ENCODE data around the gene HDAC4. TPM values are rescaled to one million over a fixed set of nuclear protein-coding genes. Genes with fewer than 3 reads are reported as not detected.
"Not testable (repeated sequence)": the region's sequence is repeated elsewhere in the genome, so short reads cannot be mapped to it uniquely, and the experiment has no call there.

The HDAC4 gene
- total and polyA plus RNA-seq, 5 donors, result 7.8 to 29.1 (median 22.5) TPM

- Histone ChIP-seq H3K9me3 (ENCODE audit: control insufficient read depth, low read length) (no peaks in the 10 kb centered on the region), H3K4me1 (ENCODE audit: control insufficient read depth, insufficient read depth, low read length) (peaks cover 18% of the 10 kb centered on the region), H3K27me3 (ENCODE audit: control insufficient read depth, insufficient read depth) (no peaks in the 10 kb centered on the region), H3K4me3 (ENCODE audit: low read length) (no peak overlapping the region), H3K27ac (ENCODE audit: low read length) (no peak overlapping the region)
- 63% methylated on average over 5 of the region's 5 CpGs for WGBS
- DNase-seq (peak in 2 of 3 donors; percentile 3 to 47), ATAC-seq (no peak)
- intact Hi-C loops (cut with DNase I), result no loop called here
Measured at GRCh38 chr2:239287461-239287860, 113.4 kb downstream of the HDAC4 start.

- Histone ChIP-seq H3K4me1 (ENCODE audit: control insufficient read depth, insufficient read depth, low read length) (peaks cover 18% of the 10 kb centered on the region), H3K4me3 (ENCODE audit: low read length) (no peak overlapping the region), H3K9me3 (ENCODE audit: control insufficient read depth, low read length) (no peaks in the 10 kb centered on the region), H3K27me3 (ENCODE audit: control insufficient read depth, insufficient read depth) (no peaks in the 10 kb centered on the region), H3K27ac (ENCODE audit: low read length) (no peak overlapping the region)
- ATAC-seq (peak in 1 of 2 donors; percentile 43), DNase-seq (peak in 2 of 3 donors; percentile 34 to 40)
- 71% methylated on average over 10 of the region's 10 CpGs for WGBS
- intact Hi-C loops (cut with DNase I), result no loop called here
Measured at GRCh38 chr2:239286901-239287300, 113.9 kb downstream of the HDAC4 start.

GRCh38 chr2:239285932-239286230 is 114.9 kb downstream of the HDAC4 start:
- Histone ChIP-seq H3K4me3 (ENCODE audit: low read length) (no peak overlapping the region), H3K27ac (ENCODE audit: low read length) (no peak overlapping the region), H3K4me1 (ENCODE audit: control insufficient read depth, insufficient read depth, low read length) (peaks cover 18% of the 10 kb centered on the region), H3K27me3 (ENCODE audit: control insufficient read depth, insufficient read depth) (no peaks in the 10 kb centered on the region), H3K9me3 (ENCODE audit: control insufficient read depth, low read length) (no peaks in the 10 kb centered on the region)
- WGBS, result 86% methylated on average over 3 of the region's 3 CpGs
- intact Hi-C loops (cut with DNase I), result no loop called here
- ATAC-seq, result no peak
- no peak for DNase-seq

GRCh38 chr2:239285071-239285931 is 115.5 kb downstream of the HDAC4 start:
- Histone ChIP-seq H3K4me3 (ENCODE audit: low read length) (no peak overlapping the region), H3K27ac (ENCODE audit: low read length) (no peak overlapping the region), H3K4me1 (ENCODE audit: control insufficient read depth, insufficient read depth, low read length) (peaks cover 16% of the 10 kb centered on the region), H3K27me3 (ENCODE audit: control insufficient read depth, insufficient read depth) (no peaks in the 10 kb centered on the region), H3K9me3 (ENCODE audit: control insufficient read depth, low read length) (no peaks in the 10 kb centered on the region)
- intact Hi-C loops (cut with DNase I), result no loop called here
- 44% methylated on average over 26 of the region's 26 CpGs for WGBS
- DNase-seq (peak in 2 of 3 donors; percentile 12 to 61), ATAC-seq (peak in 1 of 2 donors; percentile 39)

GRCh38 chr2:239283961-239284795 is 116.6 kb downstream of the HDAC4 start:
- H3K4me1 ChIP-seq (ENCODE audit: control insufficient read depth, insufficient read depth, low read length), result peaks cover 13% of the 10 kb centered on the region
- DNase-seq, result peak in 2 of 3 donors; percentile 20 to 62
- no peaks in the 10 kb centered on the region for H3K9me3 ChIP-seq (ENCODE audit: control insufficient read depth, low read length)
- intact Hi-C loops (cut with DNase I), result no loop called here
- no peak overlapping the region for H3K27ac ChIP-seq (ENCODE audit: low read length)
- no peaks in the 10 kb centered on the region for H3K27me3 ChIP-seq (ENCODE audit: control insufficient read depth, insufficient read depth)
- 91% methylated on average over 31 of the region's 31 CpGs for WGBS
- peak in 1 of 2 donors; percentile 32 for ATAC-seq
- H3K4me3 ChIP-seq (ENCODE audit: low read length), result no peak overlapping the region

GRCh38 chr2:239283288-239283945 is 117.4 kb downstream of the HDAC4 start:
- ATAC-seq (no peak), DNase-seq (peak in 2 of 3 donors; percentile 12 to 48)
- no peaks in the 10 kb centered on the region for H3K27me3 ChIP-seq (ENCODE audit: control insufficient read depth, insufficient read depth)
- no peak overlapping the region for H3K27ac ChIP-seq (ENCODE audit: low read length)
- H3K4me1 ChIP-seq (ENCODE audit: control insufficient read depth, insufficient read depth, low read length), result peaks cover 13% of the 10 kb centered on the region
- no peaks in the 10 kb centered on the region for H3K9me3 ChIP-seq (ENCODE audit: control insufficient read depth, low read length)
- intact Hi-C loops (cut with DNase I), result no loop called here
- WGBS, result 96% methylated on average over 29 of the region's 29 CpGs
- no peak overlapping the region for H3K4me3 ChIP-seq (ENCODE audit: low read length)

GRCh38 chr2:239282448-239283287 is 118.2 kb downstream of the HDAC4 start:
- intact Hi-C loops (cut with DNase I), result no loop called here
- H3K9me3 ChIP-seq (ENCODE audit: control insufficient read depth, low read length), result no peaks in the 10 kb centered on the region
- ATAC-seq (no peak), DNase-seq (peak in 1 of 3 donors; percentile 5)
- H3K27ac ChIP-seq (ENCODE audit: low read length), result no peak overlapping the region
- peaks cover 13% of the 10 kb centered on the region for H3K4me1 ChIP-seq (ENCODE audit: control insufficient read depth, insufficient read depth, low read length)
- 98% methylated on average over 9 of the region's 9 CpGs for WGBS
- no peak overlapping the region for H3K4me3 ChIP-seq (ENCODE audit: low read length)
- no peaks in the 10 kb centered on the region for H3K27me3 ChIP-seq (ENCODE audit: control insufficient read depth, insufficient read depth)

GRCh38 chr2:239280296-239281017 is 120.4 kb downstream of the HDAC4 start:
- DNase-seq, result peak in 2 of 3 donors; percentile 40 to 52
- WGBS, result 76% methylated on average over 14 of the region's 14 CpGs
- H3K4me1 ChIP-seq (ENCODE audit: control insufficient read depth, insufficient read depth, low read length), result peaks cover 13% of the 10 kb centered on the region
- H3K4me3 ChIP-seq (ENCODE audit: low read length); H3K27ac ChIP-seq (ENCODE audit: low read length); intact Hi-C loops (cut with DNase I); ATAC-seq; H3K9me3 ChIP-seq (ENCODE audit: control insufficient read depth, low read length); H3K27me3 ChIP-seq (ENCODE audit: control insufficient read depth, insufficient read depth): not testable (repeated sequence)

GRCh38 chr2:239279508-239280295 is 121.1 kb downstream of the HDAC4 start:
- Histone ChIP-seq H3K27me3 (ENCODE audit: control insufficient read depth, insufficient read depth) (no peaks in the 10 kb centered on the region), H3K4me1 (ENCODE audit: control insufficient read depth, insufficient read depth, low read length) (peaks cover 10% of the 10 kb centered on the region), H3K27ac (ENCODE audit: low read length) (no peak overlapping the region), H3K4me3 (ENCODE audit: low read length) (no peak overlapping the region), H3K9me3 (ENCODE audit: control insufficient read depth, low read length) (no peaks in the 10 kb centered on the region)
- WGBS, result 85% methylated on average over 20 of the region's 20 CpGs
- no peak for ATAC-seq
- peak in 2 of 3 donors; percentile 18 to 29 for DNase-seq
- intact Hi-C loops (cut with DNase I), result no loop called here

Measured in right cardiac atrium (tissue), 5 donors.